Neural cell (in vitro differentiated cells): ENCODE data around the gene UBE2V1. TPM values are rescaled to one million over a fixed set of nuclear protein-coding genes. Genes with fewer than 3 reads are reported as not detected.

Source experiments
- H2AFZ ChIP-seq: fragments of 200-600, 300-800 bp; sonication (generic), shearing (Covaris generic); 2 replicates; pipeline ENCODE4 v1.6.0; 2014; ENCODE audit warnings: low read depth, mild to moderate bottlenecking, antibody characterized with exemption, low read length, moderate library complexity
- H3F3A ChIP-seq: fragments of 200-600 bp; shearing (Covaris generic); 2 replicates; pipeline ENCODE4 v1.6.1; 2016; ENCODE audit warnings: mild to moderate bottlenecking, moderate library complexity, mixed read lengths, antibody characterized with exemption, low read length; ENCODE audit not compliant: insufficient read depth, poor library complexity, severe bottlenecking
- H3K27ac ChIP-seq: fragments of 200-600, 300-800 bp; sonication (generic), shearing (Covaris generic); 2 replicates; pipeline ENCODE4 v1.5.1; 2014; ENCODE audit warnings: mild to moderate bottlenecking, low read length, moderate library complexity
- H3K27me3 ChIP-seq: fragments of 300-800, 200-600 bp; sonication (generic), shearing (Covaris generic); 2 replicates; pipeline ENCODE4 v1.6.0; 2014; ENCODE audit warnings: mild to moderate bottlenecking, low read depth, low read length, moderate library complexity; ENCODE audit not compliant: insufficient read depth
- H3K36me3 ChIP-seq: fragments of 300-800, 200-600 bp; sonication (generic), shearing (Covaris generic); 2 replicates; pipeline ENCODE4 v1.5.1; 2014; ENCODE audit warnings: mild to moderate bottlenecking, antibody characterized with exemption, low read length, moderate library complexity; ENCODE audit not compliant: insufficient read depth
- H3K4me2 ChIP-seq: fragments of 300-800, 200-600 bp; sonication (generic), shearing (Covaris generic); 2 replicates; pipeline ENCODE4 v1.6.0; 2014; ENCODE audit warnings: mild to moderate bottlenecking, low read length
- H3K4me3 ChIP-seq: fragments of 300-800, 200-600 bp; sonication (generic), shearing (Covaris generic); 2 replicates; pipeline ENCODE4 v1.5.1; 2014; ENCODE audit warnings: mild to moderate bottlenecking, low read length, moderate library complexity
- H3K79me2 ChIP-seq: fragments of 200-600 bp; shearing (Covaris generic); replicated peaks from 2 replicates; pipeline ENCODE4 v1.6.0; 2014; ENCODE audit warnings: mild to moderate bottlenecking, low read length, moderate library complexity; ENCODE audit not compliant: insufficient read depth
- H3K9ac ChIP-seq: fragments of 300-800, 200-600 bp; sonication (generic), shearing (Covaris generic); 2 replicates; pipeline ENCODE4 v1.6.1; 2016; ENCODE audit warnings: mild to moderate bottlenecking, low read length, mixed read lengths
- H3K9me2 ChIP-seq: fragments of 200-600 bp; shearing (Covaris generic); 2 replicates; pipeline ENCODE4 v1.6.1; 2016; ENCODE audit warnings: mild to moderate bottlenecking, low read length, mixed read lengths; ENCODE audit not compliant: insufficient read depth
- H3K9me3 ChIP-seq: fragments of 200-600, 300-800 bp; sonication (generic), shearing (Covaris generic); 2 replicates; pipeline ENCODE4 v1.6.1; 2016; ENCODE audit warnings: mild to moderate bottlenecking, mixed run types, low read length, moderate library complexity, mixed read lengths
- H4K20me1 ChIP-seq: fragments of 200-600 bp; shearing (Covaris generic); 2 replicates; pipeline ENCODE4 v1.6.1; 2016; ENCODE audit warnings: mild to moderate bottlenecking, mixed run types; ENCODE audit not compliant: insufficient read depth
- EP300 ChIP-seq: fragments of 450-650 bp; conservative IDR thresholded peaks from 2 replicates; pipeline ENCODE4 v1.6.1; 2014; ENCODE audit warnings: antibody characterized with exemption, mild to moderate bottlenecking, moderate library complexity; ENCODE audit not compliant: poor library complexity, severe bottlenecking
- EZH2 ChIP-seq: fragments of 200-600, 300-800 bp; shearing (Covaris generic), sonication (generic); IDR thresholded peaks from 2 replicates; pipeline ENCODE4 v1.6.1; 2014; ENCODE audit warnings: antibody characterized with exemption, low read length, borderline replicate concordance, mild to moderate bottlenecking; ENCODE audit not compliant: insufficient read depth, poor library complexity, severe bottlenecking
- MXI1 ChIP-seq: fragments of 450-650 bp; conservative IDR thresholded peaks from 2 replicates; pipeline ENCODE4 v1.6.1; 2014; ENCODE audit warnings: antibody characterized with exemption, mild to moderate bottlenecking; ENCODE audit not compliant: poor library complexity, severe bottlenecking
- POLR2AphosphoS5 ChIP-seq: IDR thresholded peaks from 2 replicates; pipeline ENCODE4 v1.6.1; 2012
- RAD21 ChIP-seq: fragments of 450-650 bp; conservative IDR thresholded peaks from 2 replicates; pipeline ENCODE4 v1.6.1; 2014; ENCODE audit warnings: antibody characterized with exemption, mild to moderate bottlenecking, moderate library complexity
- SMC3 ChIP-seq: fragments of 450-650 bp; conservative IDR thresholded peaks from 2 replicates; pipeline ENCODE4 v1.6.1; 2014; ENCODE audit warnings: antibody characterized with exemption, mild to moderate bottlenecking, moderate library complexity; ENCODE audit not compliant: poor library complexity
- TAF1 ChIP-seq: IDR thresholded peaks from 2 replicates; pipeline ENCODE4 v1.6.1; 2012; ENCODE audit warnings: low read depth
- polyA plus RNA-seq: library from polyadenylated mRNA; depleted of rRNA; stranded (reverse); fragments of >200 nt; gene quantifications from 2 replicates; pipeline ENCODE4 v1.2.3, GENCODE V29; 2014
- TF ChIP-seq, protein P1 (sequence below): fragments of 450-650 bp; IDR thresholded peaks from 2 replicates; pipeline ENCODE4 v1.5.1; 2014; ENCODE audit warnings: antibody characterized with exemption, mild to moderate bottlenecking, moderate library complexity; ENCODE audit not compliant: poor library complexity, severe bottlenecking
- TF ChIP-seq, protein P2 (sequence below): IDR thresholded peaks from 2 replicates; pipeline ENCODE4 v1.6.1; 2012; ENCODE audit warnings: borderline replicate concordance

UBE2V1 gene
- polyA plus RNA-seq, 1 donor from 2014 or later: 34.4 TPM

DNA sequence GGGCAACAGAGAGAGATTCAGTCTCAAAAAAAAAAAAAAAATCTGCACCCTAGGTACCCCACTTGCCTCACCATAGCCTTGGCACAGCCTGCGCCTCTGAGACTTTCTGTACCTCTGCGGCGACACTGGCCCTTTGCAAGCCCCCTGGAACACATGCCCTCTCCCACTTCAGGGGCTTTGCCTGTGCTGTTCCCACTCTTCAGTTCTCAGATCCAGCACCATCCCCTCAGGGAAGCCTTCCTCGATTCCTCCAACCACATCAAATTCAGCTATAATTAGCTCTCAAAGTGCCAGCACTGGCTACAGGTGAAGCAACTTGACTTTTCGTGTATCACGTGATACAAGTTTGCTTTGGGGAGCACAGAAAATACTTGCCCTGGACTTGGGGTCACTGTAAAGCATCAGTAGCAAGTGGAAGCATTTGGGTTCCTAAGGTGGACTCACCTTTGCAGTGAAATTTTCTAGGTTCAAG lies 2.1 kb upstream of the UBE2V1 start (continued):
- TF ChIP-seq SMC3: no peak

DNA sequence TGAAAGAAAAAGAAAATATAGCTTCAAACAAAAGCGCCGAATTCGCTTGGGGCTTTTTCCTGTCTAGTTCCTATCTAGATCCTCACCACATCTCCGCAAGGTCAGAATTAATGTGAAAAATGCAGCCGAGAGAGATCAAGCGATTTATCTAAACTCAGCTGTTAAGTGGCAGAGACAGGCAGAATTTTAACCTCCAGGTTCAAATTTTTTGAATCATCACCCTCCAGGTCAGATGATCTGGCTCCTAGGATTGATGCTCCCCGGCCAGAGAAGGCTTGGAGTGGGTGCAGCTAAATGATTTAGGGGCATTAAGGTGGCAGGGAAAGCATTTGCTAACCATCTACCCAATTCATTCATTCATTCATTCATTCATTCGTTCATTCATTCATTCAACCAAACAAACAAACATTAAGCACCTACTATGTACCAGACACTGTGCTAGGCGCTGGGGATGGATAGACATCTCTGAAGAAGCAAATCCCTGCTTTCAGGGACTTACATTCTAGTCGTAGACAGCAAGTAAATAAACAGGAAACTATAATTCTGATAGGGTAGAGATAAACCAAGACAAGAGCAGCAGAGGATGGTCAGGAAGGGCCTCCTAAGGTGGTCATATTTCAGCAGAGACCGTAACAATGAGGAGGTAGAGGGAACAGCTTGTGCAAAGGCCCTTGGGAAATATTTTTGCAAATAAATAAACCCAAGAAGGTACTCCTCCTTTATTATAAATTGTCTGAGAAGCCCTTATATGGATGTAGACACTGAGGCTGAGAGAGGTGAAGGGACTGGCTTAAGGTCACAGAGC lies 672 bp upstream of the UBE2V1 start:
- Histone ChIP-seq H3K27me3 (no peaks in the 10 kb centered on the region), H3K4me2 (peak overlapping the region; percentile 72), H3K4me3 (peak overlapping the region; percentile 94), H3K9ac (peak overlapping the region; percentile 95), H3F3A (no peaks in the 10 kb centered on the region), H3K36me3 (no peaks in the 10 kb centered on the region), H3K9me2 (no peaks in the 10 kb centered on the region), H3K27ac (peak overlapping the region; percentile 99), H4K20me1 (peaks cover 3% of the 10 kb centered on the region), H3K79me2 (peaks cover 55% of the 10 kb centered on the region), H3K9me3 (no peaks in the 10 kb centered on the region), H2AFZ (peak overlapping the region; percentile 70)
- TF ChIP-seq, protein P1, sequence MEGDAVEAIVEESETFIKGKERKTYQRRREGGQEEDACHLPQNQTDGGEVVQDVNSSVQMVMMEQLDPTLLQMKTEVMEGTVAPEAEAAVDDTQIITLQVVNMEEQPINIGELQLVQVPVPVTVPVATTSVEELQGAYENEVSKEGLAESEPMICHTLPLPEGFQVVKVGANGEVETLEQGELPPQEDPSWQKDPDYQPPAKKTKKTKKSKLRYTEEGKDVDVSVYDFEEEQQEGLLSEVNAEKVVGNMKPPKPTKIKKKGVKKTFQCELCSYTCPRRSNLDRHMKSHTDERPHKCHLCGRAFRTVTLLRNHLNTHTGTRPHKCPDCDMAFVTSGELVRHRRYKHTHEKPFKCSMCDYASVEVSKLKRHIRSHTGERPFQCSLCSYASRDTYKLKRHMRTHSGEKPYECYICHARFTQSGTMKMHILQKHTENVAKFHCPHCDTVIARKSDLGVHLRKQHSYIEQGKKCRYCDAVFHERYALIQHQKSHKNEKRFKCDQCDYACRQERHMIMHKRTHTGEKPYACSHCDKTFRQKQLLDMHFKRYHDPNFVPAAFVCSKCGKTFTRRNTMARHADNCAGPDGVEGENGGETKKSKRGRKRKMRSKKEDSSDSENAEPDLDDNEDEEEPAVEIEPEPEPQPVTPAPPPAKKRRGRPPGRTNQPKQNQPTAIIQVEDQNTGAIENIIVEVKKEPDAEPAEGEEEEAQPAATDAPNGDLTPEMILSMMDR: no peak
- TF ChIP-seq POLR2AphosphoS5 (no peak), EZH2 (no peak), RAD21 (no peak), TAF1 (no peak), MXI1 (no peak), SMC3 (no peak), EP300 (no peak)
- TF ChIP-seq, protein P2, sequence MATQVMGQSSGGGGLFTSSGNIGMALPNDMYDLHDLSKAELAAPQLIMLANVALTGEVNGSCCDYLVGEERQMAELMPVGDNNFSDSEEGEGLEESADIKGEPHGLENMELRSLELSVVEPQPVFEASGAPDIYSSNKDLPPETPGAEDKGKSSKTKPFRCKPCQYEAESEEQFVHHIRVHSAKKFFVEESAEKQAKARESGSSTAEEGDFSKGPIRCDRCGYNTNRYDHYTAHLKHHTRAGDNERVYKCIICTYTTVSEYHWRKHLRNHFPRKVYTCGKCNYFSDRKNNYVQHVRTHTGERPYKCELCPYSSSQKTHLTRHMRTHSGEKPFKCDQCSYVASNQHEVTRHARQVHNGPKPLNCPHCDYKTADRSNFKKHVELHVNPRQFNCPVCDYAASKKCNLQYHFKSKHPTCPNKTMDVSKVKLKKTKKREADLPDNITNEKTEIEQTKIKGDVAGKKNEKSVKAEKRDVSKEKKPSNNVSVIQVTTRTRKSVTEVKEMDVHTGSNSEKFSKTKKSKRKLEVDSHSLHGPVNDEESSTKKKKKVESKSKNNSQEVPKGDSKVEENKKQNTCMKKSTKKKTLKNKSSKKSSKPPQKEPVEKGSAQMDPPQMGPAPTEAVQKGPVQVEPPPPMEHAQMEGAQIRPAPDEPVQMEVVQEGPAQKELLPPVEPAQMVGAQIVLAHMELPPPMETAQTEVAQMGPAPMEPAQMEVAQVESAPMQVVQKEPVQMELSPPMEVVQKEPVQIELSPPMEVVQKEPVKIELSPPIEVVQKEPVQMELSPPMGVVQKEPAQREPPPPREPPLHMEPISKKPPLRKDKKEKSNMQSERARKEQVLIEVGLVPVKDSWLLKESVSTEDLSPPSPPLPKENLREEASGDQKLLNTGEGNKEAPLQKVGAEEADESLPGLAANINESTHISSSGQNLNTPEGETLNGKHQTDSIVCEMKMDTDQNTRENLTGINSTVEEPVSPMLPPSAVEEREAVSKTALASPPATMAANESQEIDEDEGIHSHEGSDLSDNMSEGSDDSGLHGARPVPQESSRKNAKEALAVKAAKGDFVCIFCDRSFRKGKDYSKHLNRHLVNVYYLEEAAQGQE: no peak

DNA sequence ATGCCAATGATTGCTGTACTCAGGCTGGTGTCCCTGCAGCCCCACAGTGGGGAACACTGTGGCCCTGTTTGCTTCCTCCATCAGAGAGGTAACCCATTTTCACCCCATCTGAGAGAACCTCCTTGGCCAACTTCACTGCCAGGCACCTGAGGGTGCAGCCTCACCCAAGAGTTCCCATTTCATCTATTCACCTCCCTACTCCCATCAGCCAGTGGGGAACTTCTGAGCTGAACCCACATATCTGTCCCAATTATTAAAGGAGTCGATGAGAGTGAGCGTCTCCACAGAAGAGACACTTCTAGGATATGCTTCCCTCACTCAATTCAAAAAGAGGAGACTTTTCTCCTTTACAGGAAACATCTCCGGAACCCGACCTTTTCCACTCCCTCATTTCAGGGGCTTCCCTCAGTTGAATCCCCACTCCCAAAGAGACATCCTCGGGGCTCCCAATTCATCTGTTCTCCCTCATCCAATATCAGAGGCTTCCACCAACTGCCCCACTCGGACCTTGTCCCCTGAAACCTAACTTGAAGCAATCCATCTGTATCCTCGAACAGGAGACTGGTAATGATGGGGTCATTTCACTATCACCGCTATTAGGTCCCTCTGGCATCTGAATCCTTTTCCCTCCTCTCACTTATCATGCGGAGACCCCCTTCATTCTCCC lies 988 bp downstream of the UBE2V1 start:
- no peak for TF ChIP-seq TAF1
- TF ChIP-seq RAD21: no peak
- TF ChIP-seq, protein P2: no peak
- TF ChIP-seq POLR2AphosphoS5: no peak
- TF ChIP-seq MXI1: no peak
- TF ChIP-seq EP300: no peak
- TF ChIP-seq EZH2: no peak
- TF ChIP-seq SMC3: no peak
- TF ChIP-seq, protein P1: no peak
- H3K9me2 ChIP-seq: no peaks in the 10 kb centered on the region
- H3K27ac ChIP-seq: peak overlapping the region; percentile 99
- peak overlapping the region; percentile 7 for H2AFZ ChIP-seq
- H3K27me3 ChIP-seq: no peaks in the 10 kb centered on the region
- peak overlapping the region; percentile 82 for H3K4me2 ChIP-seq
- peak overlapping the region; percentile 94 for H3K4me3 ChIP-seq
- H3K9ac ChIP-seq: peak overlapping the region; percentile 95
- H3K9me3 ChIP-seq: no peaks in the 10 kb centered on the region
- no peaks in the 10 kb centered on the region for H3K36me3 ChIP-seq
- peaks cover 3% of the 10 kb centered on the region for H4K20me1 ChIP-seq
- peaks cover 62% of the 10 kb centered on the region for H3K79me2 ChIP-seq
- H3F3A ChIP-seq: no peaks in the 10 kb centered on the region
